Measurements from ENCODE around the gene NFE2L2. TPM values are rescaled to one million over a fixed set of nuclear protein-coding genes. Genes with fewer than 3 reads are reported as not detected.

The NFE2L2 gene
- total and polyA plus RNA-seq, 2 donors (not counting 1 experiment from before 2014, with no cell fraction given) = 16.8 to 93.6 TPM

DNA sequence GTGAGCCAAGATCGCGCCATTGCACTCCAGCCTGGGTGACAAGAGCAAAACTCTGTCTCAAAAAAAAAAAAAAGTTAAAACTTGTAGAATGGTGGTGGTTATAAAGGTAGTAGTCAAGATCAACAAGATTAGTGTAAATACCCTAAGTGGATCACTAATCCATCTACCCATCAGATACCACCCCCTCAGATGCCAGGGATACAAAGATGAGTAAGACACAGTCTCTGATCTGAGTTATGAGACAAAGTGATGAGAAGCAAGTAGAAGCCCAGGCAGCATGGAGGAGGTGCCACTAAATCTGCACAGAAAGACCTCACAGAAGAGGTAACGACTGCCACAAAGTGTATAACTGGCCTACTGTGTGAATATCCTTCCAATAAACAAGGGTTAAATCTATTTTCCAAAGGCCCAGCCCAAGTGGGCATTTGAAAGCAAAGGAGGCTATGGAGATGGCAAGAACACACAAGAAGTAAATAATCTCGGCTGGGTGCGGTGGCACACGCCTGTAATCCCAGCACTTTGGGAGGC lies 20.2 kb downstream of the NFE2L2 start:
- H3K27me3 Mint-ChIP-seq = no peaks in the 10 kb centered on the region
- Histone ChIP-seq H3K4me1 (ENCODE audit: control insufficient read depth in 2 of 2, insufficient read depth in 2 of 2, low read length in 2 of 2) (peaks cover 41% of the 10 kb centered on the region in 2 donors), H2AFZ (ENCODE audit: insufficient read depth, low read depth, low read length, poor library complexity, severe bottlenecking) (no peak overlapping the region), H3K4me3 (ENCODE audit: control extremely low read depth in 1 of 5, extremely low read depth in 1 of 5, insufficient read depth in 1 of 5, low read depth in 2 of 5, low read length in 4 of 5) (no peak overlapping the region), H3K9me3 (ENCODE audit: control extremely low read depth in 1 of 3, control insufficient read depth in 2 of 3, insufficient read depth in 1 of 3, low read length in 2 of 3) (no peaks in the 10 kb centered on the region), H3K9ac (ENCODE audit: low read length) (no peak overlapping the region), H3K27ac (ENCODE audit: low read length in 2 of 2) (no peak overlapping the region), H3K27me3 (replicated peaks in 1 of 4; ENCODE audit: control extremely low read depth in 1 of 4, control insufficient read depth in 3 of 4, insufficient read depth in 4 of 4, low read length in 3 of 4) (no peaks in the 10 kb centered on the region), H3K36me3 (replicated peaks in 1 of 2; ENCODE audit: control extremely low read depth in 1 of 2, control insufficient read depth in 1 of 2, extremely low read depth in 1 of 2, insufficient read depth in 2 of 2, low read length in 1 of 2) (peaks cover 0 to 5% of the 10 kb centered on the region in 2 experiments), H3K4me2 (replicated peaks; ENCODE audit: low read depth, low read length, poor library complexity, severe bottlenecking) (no peak overlapping the region), H4K20me1 (ENCODE audit: control insufficient read depth, insufficient read depth, low read length, poor library complexity, severe bottlenecking) (peaks cover 79% of the 10 kb centered on the region), H3K79me2 (ENCODE audit: control insufficient read depth, insufficient read depth, low read length) (peaks cover 99% of the 10 kb centered on the region)
- ChIA-PET POLR2A (no interaction called here), CTCF (interaction anchor here (0.7 to 1.7 kb wide), 4 partner anchors 12 to 172 kb away, joined by 3 to 8 read pairs (median 4); no protein-coding TSS in a partner anchor)
- 97% methylated on average over 4 of the region's 6 CpGs for WGBS (ENCODE audit: insufficient coverage)
- no peaks in the 10 kb centered on the region for H3K9me3 Mint-ChIP-seq (ENCODE audit: insufficient read depth)
- intact Hi-C loops (cut with micrococcal nuclease) = no loop called here
- H3K27ac Mint-ChIP-seq = peak overlapping the region; percentile 16
- H3K4me3 Mint-ChIP-seq = no peak overlapping the region
- peaks cover 76% of the 10 kb centered on the region for H3K4me1 Mint-ChIP-seq
- no peak for DNase-seq
- no peak for TF ChIP-seq EZH2 (IDR thresholded peaks at IDR 0.05; ENCODE audit: borderline replicate concordance, insufficient read depth, low read depth, low read length, poor library complexity, severe bottlenecking)
- TF ChIP-seq, protein P1, sequence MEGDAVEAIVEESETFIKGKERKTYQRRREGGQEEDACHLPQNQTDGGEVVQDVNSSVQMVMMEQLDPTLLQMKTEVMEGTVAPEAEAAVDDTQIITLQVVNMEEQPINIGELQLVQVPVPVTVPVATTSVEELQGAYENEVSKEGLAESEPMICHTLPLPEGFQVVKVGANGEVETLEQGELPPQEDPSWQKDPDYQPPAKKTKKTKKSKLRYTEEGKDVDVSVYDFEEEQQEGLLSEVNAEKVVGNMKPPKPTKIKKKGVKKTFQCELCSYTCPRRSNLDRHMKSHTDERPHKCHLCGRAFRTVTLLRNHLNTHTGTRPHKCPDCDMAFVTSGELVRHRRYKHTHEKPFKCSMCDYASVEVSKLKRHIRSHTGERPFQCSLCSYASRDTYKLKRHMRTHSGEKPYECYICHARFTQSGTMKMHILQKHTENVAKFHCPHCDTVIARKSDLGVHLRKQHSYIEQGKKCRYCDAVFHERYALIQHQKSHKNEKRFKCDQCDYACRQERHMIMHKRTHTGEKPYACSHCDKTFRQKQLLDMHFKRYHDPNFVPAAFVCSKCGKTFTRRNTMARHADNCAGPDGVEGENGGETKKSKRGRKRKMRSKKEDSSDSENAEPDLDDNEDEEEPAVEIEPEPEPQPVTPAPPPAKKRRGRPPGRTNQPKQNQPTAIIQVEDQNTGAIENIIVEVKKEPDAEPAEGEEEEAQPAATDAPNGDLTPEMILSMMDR (IDR thresholded peaks at IDR 0.05) = no peak
- ATAC-seq (ENCODE audit: low read depth) = no peak

DNA sequence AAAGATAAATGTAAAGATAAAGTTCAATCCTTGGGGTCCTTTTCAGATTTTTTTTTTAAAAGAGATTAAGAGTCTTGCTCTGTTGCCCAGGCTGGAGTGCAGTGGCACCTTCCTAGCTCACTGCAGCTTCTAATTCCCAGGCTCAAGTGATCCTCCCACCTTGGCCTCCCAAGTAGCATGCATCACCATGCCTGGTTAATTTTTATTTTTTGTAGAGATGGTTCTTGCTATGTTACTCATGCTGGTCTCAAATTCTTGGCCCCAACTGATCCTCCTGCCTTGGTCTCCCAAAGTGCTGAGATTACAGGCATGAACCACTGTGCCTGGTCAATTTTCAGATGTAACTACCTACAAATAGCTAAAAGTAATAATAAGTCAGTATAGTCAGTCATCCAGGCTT lies 21.1 kb downstream of the NFE2L2 start:
- intact Hi-C loops (cut with micrococcal nuclease) = no loop called here
- H3K9ac ChIP-seq (ENCODE audit: low read length) = no peak overlapping the region

More for the DNA sequence above, 21.1 kb downstream of the NFE2L2 start:
- peaks cover 79% of the 10 kb centered on the region for H4K20me1 ChIP-seq (ENCODE audit: control insufficient read depth, insufficient read depth, low read length, poor library complexity, severe bottlenecking)
- peaks cover 48 to 49% of the 10 kb centered on the region in 2 donors for H3K4me1 ChIP-seq (ENCODE audit: control insufficient read depth in 2 of 2, insufficient read depth in 2 of 2, low read length in 2 of 2)
- Mint-ChIP-seq H3K27me3 (no peaks in the 10 kb centered on the region), H3K27ac (no peak overlapping the region), H3K4me1 (peaks cover 80% of the 10 kb centered on the region), H3K9me3 (ENCODE audit: insufficient read depth) (no peaks in the 10 kb centered on the region), H3K4me3 (no peak overlapping the region)
- H3K9me3 ChIP-seq (ENCODE audit: control extremely low read depth in 1 of 3, control insufficient read depth in 2 of 3, insufficient read depth in 1 of 3, low read length in 2 of 3) = no peaks in the 10 kb centered on the region
- no peak overlapping the region for H3K4me2 ChIP-seq (replicated peaks; ENCODE audit: low read depth, low read length, poor library complexity, severe bottlenecking)
- no peak overlapping the region for H2AFZ ChIP-seq (ENCODE audit: insufficient read depth, low read depth, low read length, poor library complexity, severe bottlenecking)
- H3K4me3 ChIP-seq (ENCODE audit: control extremely low read depth in 1 of 5, extremely low read depth in 1 of 5, insufficient read depth in 1 of 5, low read depth in 2 of 5, low read length in 4 of 5) = no peak overlapping the region
- peak overlapping the region in 1 of 2 donors; percentile 60 for H3K27ac ChIP-seq (ENCODE audit: low read length in 2 of 2)
- CTCF ChIA-PET = interaction anchor here (0.7 to 1.5 kb wide), 4 partner anchors 11 to 173 kb away, joined by 3 to 4 read pairs (median 3); no protein-coding TSS in a partner anchor
- H3K36me3 ChIP-seq (replicated peaks in 1 of 2; ENCODE audit: control extremely low read depth in 1 of 2, control insufficient read depth in 1 of 2, extremely low read depth in 1 of 2, insufficient read depth in 2 of 2, low read length in 1 of 2) = peaks cover 0 to under 1% of the 10 kb centered on the region in 2 experiments
- TF ChIP-seq, protein P1 (IDR thresholded peaks at IDR 0.05) = no peak
- TF ChIP-seq EZH2 (IDR thresholded peaks at IDR 0.05; ENCODE audit: borderline replicate concordance, insufficient read depth, low read depth, low read length, poor library complexity, severe bottlenecking) = no peak
- no peaks in the 10 kb centered on the region for H3K27me3 ChIP-seq (replicated peaks in 1 of 4; ENCODE audit: control extremely low read depth in 1 of 4, control insufficient read depth in 3 of 4, insufficient read depth in 4 of 4, low read length in 3 of 4)
- ATAC-seq (ENCODE audit: low read depth) (no peak), DNase-seq (no peak)
- peaks cover 99% of the 10 kb centered on the region for H3K79me2 ChIP-seq (ENCODE audit: control insufficient read depth, insufficient read depth, low read length)
- POLR2A ChIA-PET = no interaction called here
